GM18498 (cell line): ENCODE data around the gene QSOX2.

ENCODE experiments used
- ATAC-seq: cut with Tn5 transposase; IDR thresholded peaks from one replicate; pipeline ENCODE4 v1.9.1; 2021; ENCODE audit warnings: mild to moderate bottlenecking, moderate library complexity; ENCODE audit not compliant: unreplicated experiment

The QSOX2 gene

DNA sequence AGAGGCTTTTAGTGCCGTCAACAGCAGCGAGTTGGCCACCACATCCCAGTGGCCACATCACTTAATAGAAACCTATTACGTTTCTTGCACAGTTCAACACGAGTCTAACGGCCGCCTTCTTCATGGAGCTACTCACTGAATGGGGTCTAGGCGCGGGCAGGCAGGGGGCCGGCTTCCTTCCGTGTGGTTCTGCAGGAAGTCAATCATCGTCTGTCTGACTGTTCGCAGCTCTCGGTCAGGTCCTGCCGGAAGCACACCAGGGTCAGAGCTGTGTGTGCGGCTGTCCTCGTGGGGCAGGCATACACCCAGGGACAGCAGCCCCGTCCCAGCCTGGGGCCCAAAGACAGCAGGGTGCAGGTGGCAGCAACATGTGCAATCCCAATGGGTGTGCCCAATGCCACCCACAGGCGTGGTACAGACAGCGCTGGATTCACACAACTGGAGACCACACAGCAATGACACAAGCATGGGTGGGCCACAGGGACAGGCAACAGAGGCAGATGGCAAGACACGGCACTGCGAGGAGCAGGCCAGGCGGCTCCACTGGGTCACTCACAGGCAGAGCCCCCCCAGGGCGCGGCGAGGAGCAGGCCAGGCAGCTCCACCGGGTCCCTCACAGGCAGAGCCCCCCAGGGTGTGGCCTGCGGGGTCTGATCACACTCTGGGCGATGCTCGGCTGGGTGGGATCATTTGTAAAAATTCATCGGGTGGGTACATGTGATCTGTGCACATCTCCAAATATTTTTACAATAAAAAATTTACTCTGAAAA lies 21.6 kb downstream of the QSOX2 start:
- no peak for ATAC-seq

- no peak for ATAC-seq
Observed at GRCh38 chr9:136222906-136223285, 22.7 kb downstream of the QSOX2 start.

GRCh38 chr9:136222166-136222905 lies 23.3 kb downstream of the QSOX2 start:
- no peak for ATAC-seq

DNA sequence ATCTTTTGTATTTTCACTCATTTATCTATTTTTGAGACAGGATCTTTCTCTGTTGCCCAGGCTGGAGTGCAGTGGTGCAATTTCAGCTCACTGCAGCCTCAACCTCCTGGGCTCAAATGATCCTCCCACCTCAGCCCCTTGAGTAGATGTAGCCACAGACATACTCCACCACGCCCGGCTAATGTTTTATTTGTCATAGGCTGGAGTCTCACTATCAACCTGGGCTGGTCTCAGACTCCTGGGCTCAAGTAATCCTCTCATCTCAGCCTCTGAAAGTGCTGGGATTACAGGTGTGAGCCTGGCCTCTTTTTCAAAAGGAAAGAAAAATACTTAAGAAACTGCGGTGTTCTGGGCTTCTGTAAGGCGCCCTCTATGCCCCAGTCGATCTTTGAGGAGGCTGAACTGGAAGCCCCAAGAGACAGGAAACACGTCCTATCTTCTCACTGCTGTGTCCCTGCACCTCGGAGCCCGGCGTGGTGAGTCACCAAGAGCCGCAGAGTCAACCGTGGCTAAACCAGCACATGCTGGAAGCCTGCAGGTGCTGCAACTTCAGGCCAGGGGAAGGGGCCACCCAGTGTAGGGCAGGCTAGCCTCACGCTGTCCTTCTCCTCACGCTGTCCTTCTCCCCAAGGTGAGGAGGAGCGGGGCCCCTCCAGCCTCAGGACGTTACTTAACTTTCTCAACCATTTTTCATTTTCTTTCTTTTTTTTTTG lies 25.4 kb downstream of the QSOX2 start:
- no peak for ATAC-seq

GRCh38 chr9:136219276-136219675 lies 26.3 kb downstream of the QSOX2 start:
- ATAC-seq: no peak

DNA sequence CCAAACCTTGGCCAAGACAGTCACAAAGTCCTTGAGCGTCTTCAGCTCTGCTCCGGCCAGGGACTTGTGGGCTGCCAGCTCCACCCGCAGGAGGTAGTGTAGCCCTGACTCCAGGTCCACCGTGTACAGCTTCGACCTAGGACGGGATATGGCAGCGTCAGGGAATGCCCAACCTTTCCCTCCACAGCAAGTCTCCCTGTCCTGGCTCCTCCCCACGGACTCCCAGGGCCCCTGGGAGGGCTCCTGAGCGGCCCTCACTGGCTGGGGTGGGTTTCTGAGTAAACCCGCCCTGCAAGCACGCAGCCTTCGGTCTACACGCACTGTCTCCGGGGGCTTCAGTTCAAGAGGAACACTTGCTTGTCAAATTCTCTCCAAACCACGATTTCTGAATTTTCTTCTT lies 26.9 kb downstream of the QSOX2 start:
- ATAC-seq: no peak

DNA sequence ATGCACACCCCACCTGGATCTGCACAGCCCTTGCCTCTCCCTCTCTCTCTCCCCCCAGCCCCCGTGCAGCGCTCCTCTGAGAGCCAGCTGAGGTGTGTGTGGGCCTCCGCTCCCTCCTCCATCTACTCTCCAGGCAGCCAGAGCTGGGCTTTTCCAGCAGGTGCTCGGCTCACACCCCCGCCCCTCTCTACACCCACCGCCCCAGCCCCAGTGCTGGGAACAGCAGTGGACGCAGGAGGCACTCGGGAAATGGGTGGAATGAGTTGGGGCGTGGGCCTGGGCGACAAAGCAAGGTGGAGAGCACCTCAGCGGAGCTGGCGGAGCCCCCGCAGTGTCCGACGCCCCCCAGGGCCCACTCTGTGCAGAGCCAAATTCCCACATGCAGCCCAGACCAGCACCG lies 27.3 kb downstream of the QSOX2 start:
- no peak for ATAC-seq

GRCh38 chr9:136216541-136217244 lies 28.9 kb downstream of the QSOX2 start:
- ATAC-seq: no peak

DNA sequence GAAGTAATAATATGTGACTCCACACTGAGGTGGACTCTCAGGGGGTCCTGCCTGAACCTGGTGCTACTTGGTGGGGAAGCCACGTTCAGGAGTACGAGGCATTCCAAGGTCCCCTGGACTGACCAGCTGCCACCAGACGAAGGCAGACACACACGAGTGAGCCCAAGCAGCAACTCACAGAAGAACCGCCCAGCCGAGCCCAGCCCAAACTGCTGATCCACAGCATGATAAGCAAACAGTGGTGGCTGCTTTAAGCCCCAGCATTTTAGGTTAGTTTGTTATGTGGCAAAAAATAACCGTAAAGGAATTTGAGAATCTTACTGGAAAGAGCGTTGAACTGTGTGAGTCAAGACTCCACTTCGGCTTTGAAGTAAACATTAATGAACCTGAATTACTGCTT lies 31.9 kb downstream of the QSOX2 start:
- ATAC-seq: no peak

- ATAC-seq: no peak
Observed at GRCh38 chr9:136212345-136212950, 33.2 kb downstream of the QSOX2 start.

DNA sequence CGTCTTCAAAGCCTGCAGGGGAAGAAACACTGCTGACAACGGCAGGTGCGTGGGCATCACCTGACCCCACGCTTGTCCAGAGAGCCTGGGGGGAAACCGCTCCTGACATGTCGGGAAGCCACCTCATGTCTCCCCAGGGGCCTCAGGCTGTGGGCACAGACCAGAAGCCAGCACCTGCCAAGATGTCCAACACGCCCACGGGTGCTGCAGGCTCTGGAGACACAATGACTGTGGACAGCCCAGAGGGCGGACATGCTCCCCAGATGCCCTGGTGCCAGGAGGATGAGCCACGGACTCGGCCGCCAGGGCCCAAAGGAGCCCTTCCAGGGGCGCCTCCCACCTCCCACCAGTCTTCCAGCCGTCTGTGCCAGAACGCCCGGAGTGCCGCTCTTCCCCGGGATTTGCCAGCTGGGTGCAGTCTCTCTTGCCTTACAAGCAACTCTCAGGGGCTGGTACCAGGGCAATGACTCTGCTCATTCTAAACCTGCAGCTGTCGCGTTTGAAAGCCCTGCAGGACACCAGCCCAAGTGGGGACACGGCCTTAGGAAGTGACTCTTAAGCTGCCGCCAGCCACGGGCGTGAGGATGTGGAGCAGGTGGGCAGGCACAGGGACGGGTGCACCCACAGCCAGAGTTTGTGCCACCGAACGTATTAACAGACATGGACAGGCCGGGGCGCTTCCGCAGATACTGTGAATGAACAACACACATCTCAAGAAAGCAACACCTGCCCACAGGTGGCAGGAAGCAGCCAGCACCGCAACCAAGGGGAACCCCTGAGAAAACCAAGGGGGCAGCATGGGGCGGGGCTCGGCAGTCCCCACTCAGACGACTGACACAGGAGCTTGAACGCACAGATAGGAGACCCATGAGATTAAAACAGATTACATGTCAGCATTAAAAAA lies 33.9 kb downstream of the QSOX2 start:
- no peak for ATAC-seq

DNA sequence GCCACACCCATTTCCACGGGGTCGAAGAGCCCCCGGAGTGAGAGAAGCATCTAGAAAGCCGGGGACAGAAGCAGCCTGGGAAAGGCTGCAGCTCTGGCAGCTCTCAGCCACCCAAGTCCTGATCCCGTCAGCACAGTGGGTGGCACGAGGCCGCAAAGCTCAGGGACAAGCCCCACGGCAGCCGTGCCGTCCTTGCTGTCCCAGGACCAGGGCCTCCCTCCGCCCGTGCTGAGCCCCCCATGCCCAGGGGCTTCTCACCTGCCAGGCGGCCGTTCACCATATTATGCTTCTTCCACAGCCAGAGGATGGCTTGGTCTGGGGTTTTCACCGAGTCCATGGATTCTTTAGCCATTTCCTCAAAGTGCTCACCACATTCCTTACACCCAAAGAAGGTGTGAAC lies 34.6 kb downstream of the QSOX2 start:
- ATAC-seq: no peak

GRCh38 chr9:136210276-136210675 lies 35.3 kb downstream of the QSOX2 start:
- no peak for ATAC-seq

DNA sequence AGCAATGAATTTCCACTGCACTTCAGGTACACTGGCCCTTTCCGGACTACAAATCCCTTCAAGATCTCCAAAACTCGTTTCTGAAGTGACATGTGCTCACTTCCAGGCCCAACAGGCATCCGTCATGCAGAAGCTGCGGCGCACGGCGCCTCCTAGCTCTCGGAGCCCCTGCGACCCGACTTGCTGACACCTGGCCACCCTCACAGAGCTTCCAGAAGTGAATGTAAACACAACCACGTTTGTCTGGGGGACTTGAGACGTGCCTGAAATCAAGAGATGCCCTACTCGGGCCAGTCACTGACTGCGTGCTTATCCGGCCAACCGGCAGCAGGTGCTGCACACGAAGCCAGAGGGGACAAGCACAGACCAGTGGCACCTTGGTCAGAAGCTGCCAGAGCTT lies 35.8 kb downstream of the QSOX2 start:
- no peak for ATAC-seq

GRCh38 chr9:136209232-136209631 lies 36.4 kb downstream of the QSOX2 start:
- no peak for ATAC-seq

DNA sequence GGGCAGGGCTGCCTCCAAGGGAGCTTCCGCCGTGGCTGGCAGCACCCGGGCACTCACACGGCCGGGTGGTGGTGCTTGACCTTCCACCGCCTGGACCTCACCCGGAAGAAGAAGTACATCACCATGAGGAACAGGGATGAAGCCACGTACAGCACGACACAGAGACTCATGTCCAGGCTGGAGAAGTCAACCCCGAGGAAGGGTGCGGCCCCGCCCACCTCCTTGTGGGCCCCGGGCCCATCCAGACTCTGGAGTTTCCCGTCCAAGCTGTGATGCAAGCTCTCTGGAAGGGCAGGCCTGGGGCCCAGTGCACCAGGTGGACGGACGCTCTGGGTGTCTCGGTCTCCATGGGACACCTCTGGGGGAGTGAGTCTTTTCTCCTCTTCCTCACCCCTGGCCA lies 36.9 kb downstream of the QSOX2 start:
- ATAC-seq: no peak

GRCh38 chr9:136207616-136208015 lies 38.0 kb downstream of the QSOX2 start:
- no peak for ATAC-seq

GRCh38 chr9:136206602-136207275 lies 38.9 kb downstream of the QSOX2 start:
- ATAC-seq: no peak

DNA sequence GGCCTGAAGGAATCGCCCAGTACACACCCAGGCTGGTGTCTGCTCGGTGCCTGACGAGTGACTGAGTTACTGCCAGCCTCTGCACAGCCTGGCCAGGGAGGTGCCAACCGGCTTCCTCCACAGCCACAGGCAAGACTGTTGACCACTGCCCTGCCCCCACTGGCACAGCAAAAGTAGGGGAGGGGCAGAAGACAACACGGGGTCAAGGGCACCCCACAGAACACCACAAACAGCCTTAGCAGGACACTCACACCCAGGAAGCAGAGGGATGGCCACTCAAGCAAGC lies 40.0 kb downstream of the QSOX2 start:
- no peak for ATAC-seq
